ENCODE data around the gene ZBTB24.
"Not testable (repeated sequence)": the region's sequence is repeated elsewhere in the genome, so short reads cannot be mapped to it uniquely, and the experiment has no call there.

Gene ZBTB24

GRCh38 chr6:109482905-109483734 is at the start of gene ZBTB24:
Gene ZBTB24 (minus strand): TSS chr6:109483219. CDS start chr6:109482026, 1,193 bp downstream.
- peak; percentile 87 for DNase-seq (ENCODE audit: low read depth)

GRCh38 chr6:109531446-109531845 is 48.4 kb upstream of the ZBTB24 start:
- DNase-seq (ENCODE audit: low read depth): no peak

DNA sequence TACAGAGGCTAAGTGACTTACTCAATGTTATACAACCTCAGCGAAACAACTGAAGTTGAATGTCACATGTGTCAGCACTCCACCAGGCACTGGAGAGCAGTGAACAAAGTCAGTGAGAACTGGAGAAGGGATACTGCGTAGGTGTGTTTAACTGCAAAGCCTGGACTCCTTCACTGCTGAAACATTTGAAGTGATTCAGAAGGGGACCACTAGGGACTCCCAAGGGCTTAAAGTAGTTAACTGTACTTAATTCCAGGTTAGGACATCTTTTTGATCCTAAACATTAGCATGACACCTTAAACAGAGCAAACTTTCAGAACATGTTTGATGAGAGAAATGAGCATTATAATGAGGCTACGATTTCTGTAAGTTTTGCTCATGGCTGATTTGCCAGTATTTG is 45.0 kb upstream of the ZBTB24 start:
- no peak for DNase-seq (ENCODE audit: low read depth)

DNA sequence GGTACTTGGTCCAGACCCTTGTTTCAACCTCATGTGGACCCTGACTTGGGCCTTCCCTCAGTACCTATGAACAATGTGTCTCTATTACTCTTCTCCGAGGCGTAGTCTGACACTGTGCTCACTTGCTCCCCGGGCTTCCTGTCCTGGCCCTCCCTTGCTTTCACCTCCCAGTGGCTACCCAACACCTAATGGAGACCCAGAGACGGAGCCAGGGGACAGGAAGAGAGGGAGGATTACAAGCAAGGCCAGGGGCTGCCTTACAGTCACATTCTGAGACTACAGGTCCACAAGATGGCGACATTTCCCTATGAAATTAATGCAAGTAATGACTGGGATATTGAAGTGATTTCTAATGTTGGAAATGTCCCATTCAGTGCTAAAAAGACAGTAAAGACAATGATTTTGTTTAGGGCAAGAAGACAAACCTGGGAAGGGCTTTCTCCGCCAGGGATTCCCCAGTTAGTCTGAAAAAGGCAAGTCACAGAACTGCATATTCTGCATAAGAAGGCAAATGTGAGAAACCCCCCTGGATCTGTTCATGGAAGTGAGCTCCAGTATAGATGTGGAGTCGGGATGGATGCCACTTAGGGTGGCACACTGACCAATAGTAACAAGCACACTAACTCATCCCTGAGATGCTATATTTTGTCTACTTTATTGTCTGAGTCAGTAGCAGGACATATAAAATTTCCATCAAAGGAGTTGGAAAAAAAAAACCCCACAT is 44.0 kb upstream of the ZBTB24 start:
- peak; percentile 36 for DNase-seq (ENCODE audit: low read depth)

DNA sequence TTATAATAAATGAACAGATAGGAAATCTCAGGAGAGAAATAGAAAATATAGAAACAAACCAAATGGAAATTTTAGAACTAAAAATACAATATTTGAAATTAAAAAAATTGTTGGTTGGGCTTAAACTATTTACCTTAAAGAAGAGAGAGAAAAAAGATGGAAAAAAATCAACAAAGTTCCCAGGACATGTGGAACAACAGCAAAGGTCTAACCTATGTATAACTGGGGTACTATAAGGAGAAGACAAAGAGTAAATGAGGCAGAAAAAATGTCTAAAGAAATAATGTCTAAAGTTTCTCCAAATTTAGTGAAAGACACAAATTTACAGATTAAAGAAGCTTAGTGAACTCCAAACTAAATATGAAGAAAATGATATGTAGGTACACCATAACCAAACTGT is 41.1 kb upstream of the ZBTB24 start:
- DNase-seq (ENCODE audit: low read depth): no peak

DNA sequence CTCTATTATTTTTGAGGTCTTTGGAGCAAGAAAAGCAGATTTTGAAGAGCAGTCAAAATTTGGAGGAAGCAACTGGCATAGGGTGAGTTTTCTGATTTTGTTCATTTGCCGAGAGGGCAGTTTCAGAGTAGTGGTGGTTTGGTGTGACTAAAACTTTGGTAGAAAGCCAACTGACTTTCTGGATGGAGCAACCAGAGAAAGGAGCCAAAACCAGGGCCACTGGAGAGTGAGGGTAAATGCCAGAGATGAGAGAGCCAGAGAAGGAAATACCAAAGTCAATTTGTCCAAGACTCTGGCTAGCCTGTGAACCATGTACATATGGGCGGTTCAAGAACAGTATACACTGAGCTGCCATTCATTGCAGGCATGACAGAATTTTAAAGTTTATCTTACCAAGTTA is 40.5 kb upstream of the ZBTB24 start:
- no peak for DNase-seq (ENCODE audit: low read depth)

GRCh38 chr6:109521080-109521479 is 38.1 kb upstream of the ZBTB24 start:
- DNase-seq (ENCODE audit: low read depth): no peak

DNA sequence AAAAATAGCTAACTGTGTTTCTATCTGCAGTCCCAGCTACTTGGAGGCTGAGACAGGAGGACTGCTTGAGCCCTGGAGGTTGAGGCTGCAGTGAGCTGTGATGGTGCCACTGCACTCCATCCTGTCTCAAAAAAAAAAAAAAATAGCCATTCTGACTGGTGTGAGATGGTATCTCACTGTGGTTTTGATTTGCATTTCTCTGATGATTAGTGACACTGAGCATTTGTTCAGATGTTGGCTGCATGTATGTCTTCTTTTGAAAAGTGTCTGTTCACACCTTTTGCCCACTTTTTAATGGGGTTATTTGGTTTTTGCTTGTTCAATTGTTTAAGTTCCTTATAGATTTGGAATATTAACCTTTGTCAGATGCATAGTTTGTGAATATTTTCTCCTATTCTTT is 36.6 kb upstream of the ZBTB24 start:
- not testable (repeated sequence) for DNase-seq (ENCODE audit: low read depth)

DNA sequence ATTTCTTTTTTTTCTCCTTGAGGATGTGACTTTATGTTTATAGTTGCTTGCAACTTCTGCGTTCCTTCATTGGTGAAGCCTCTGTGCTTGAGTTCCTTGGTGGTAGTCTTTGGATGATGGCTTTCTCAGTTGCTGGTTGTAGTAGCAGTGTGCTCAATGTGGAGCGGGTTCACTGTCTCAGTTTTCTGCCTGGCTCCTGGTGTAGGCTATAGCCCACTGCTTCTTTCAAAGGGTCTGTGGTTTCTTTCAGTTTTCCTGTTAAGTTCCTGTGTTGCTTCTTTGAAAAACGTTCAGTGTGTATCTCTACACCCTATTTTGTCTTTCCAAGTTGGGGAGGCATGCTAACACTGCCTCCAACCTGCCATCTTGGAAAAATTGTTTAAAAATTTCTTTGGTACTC is 33.9 kb upstream of the ZBTB24 start:
- no peak for DNase-seq (ENCODE audit: low read depth)

GRCh38 chr6:109515781-109516409 is 32.9 kb upstream of the ZBTB24 start:
- DNase-seq (ENCODE audit: low read depth): no peak

GRCh38 chr6:109514946-109515345 is 31.9 kb upstream of the ZBTB24 start:
- DNase-seq (ENCODE audit: low read depth): no peak

GRCh38 chr6:109513571-109514071 is 30.6 kb upstream of the ZBTB24 start:
- no peak for DNase-seq (ENCODE audit: low read depth)

DNA sequence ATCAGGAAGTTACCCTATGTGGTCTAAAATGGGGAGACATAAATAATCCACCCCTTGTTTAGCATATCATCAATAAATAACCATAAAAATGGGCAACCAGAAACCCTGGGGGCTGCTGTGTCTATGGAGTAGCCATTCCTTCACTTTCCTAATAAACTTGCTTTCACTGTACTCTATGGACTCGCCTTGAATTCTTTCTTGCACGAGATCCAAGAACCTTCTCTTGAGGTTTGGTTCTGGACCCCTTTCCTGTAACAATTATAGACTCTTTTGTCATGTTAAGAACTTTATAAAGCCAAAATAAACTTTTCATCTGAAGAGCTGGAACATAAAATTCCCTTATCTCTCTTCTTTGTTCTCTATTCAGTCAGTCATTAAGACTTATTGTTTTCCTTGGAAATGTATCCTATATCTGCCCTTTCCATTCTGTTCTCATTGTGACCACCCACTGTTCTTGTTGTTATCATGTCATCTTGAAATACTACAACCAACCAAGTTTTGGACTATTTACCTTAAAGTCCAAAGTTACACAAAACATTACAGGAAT is 29.3 kb upstream of the ZBTB24 start:
- no peak for DNase-seq (ENCODE audit: low read depth)

DNA sequence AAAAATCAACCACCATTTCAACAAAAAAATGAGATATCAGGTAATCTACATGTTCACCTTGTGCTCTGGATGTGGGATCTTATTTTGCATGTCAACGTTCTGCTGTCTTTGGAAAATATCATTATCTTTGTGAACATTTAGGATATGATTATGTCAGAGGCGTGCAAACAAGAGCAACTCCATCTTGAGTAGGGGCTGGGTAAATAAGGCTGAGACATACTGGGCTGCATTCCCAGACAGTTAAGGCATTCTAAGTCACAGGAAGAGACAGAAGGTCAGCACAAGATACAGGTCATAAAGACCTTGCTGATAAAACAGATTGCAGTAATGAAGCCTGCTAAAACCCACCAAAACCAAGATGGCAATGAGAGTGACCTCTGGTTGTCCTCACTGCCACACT is 28.8 kb upstream of the ZBTB24 start:
- no peak for DNase-seq (ENCODE audit: low read depth)

DNA sequence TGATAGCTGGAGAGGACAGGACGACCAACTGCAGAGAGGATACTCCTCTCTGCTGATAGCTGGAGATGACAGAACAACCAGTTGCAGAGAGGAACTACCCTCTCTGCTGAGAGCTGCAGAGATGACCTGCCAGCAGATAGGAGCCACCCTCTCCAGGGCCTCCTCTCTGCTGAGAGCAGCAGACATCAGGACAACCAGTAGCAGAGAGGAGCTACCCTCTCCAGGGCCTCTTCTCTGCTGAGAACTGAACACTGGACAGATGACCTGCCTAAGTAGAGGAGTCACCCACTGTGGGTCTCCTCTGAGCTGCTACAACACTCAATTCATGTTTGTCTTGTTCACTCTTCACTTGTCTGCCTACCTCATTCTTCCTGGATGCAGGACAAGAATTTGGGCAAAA is 27.3 kb upstream of the ZBTB24 start:
- no peak for DNase-seq (ENCODE audit: low read depth)

DNA sequence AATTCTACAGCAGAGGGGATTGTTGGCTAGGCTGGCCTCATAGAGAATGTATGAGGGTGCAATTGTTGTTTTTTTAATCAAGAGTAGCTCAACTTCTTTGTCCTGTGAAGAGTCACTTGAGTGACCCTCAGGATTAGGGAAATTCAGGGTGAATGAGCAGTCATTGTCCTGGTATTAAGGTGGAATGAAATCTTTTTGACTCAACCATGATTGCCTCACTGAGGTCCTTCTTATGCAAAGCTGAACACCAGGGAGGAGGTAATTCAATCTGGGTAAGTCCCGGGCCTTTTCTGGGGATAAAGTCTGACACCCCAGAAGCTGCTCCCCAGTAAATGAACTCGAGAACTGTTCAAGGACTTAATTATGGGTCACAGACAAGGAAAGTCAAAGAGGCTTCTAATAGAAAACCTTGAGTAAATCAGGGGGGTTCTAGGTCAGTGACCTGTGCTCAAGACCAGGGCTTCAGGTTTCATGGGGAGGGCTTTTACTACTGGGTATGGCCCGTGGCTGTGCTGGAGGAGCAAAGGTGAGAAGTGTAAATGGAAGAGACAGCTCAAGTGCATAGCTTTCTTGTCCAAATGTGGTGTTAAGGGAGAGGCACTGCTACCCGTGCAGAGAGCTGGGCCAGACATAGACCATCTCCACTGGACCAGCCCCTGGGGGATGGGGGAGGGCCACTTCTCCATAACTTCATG is 25.3 kb upstream of the ZBTB24 start:
- no peak for DNase-seq (ENCODE audit: low read depth)

DNA sequence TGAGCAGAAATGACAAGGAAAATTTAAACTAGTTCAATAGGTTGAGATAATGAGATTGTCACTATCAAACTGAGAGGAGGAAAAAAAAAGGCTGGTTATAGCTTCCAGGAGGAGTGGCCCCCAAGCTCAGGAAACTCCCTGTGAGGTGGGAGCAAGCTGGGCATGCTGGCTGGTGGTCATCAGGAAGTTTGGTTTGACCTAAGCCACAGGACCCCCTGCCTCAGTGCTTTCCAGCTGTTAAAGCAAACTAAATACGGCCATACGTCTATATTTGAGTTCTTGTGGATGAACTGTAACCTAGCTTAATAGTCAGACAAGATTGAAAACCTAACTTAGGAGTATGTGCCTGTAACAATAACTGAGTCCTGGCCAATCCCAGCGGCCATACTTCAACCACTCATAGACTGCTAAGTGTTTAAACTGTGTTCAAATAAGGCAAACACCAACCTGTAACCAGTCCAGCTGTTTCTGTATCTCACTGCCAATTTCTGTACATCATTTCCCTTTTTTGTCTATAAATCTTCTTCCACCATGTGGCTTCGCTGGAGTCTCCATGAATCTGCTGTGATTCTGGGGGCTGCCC is 24.6 kb upstream of the ZBTB24 start:
- no peak for DNase-seq (ENCODE audit: low read depth)

GRCh38 chr6:109506841-109507240 is 23.8 kb upstream of the ZBTB24 start:
- no peak for DNase-seq (ENCODE audit: low read depth)

- no peak for DNase-seq (ENCODE audit: low read depth)
Measured at GRCh38 chr6:109506314-109506713, 23.3 kb upstream of the ZBTB24 start.

GRCh38 chr6:109503327-109504224 is 20.6 kb upstream of the ZBTB24 start:
- no peak for DNase-seq (ENCODE audit: low read depth)

Data from stimulated activated CD4-positive, alpha-beta T cell treated with anti-CD3 and anti-CD28 coated beads, Interleukin-2, amount 100 ng/mL, for 4 hours (primary cell).